Endothelial cell of umbilical vein (primary cell): Measurements from ENCODE around the gene WDR90. TPM values are rescaled to one million over a fixed set of nuclear protein-coding genes. Genes with fewer than 3 reads are reported as not detected.

ENCODE experiments used
- BruUV-seq: library from RNA; stranded (reverse); fragments of 400-500 nt; replicated peaks from 2 replicates; lab custom pipeline; 2021; lab: Mats Ljungman, UMichigan
- CTCF ChIA-PET: fragments of 300-600, 350-600 bp; sonication (Branson Sonifier 250); formaldehyde crosslinking; loops from one replicate; lab custom pipeline; 2021; ENCODE audit warnings: antibody characterized with exemption, inconsistent platforms; lab: Charles Lee
- POLR2A ChIA-PET: fragments of 300-600, 350-600 bp; sonication (Branson Sonifier 250); formaldehyde crosslinking; loops from one replicate; lab custom pipeline; 2021; ENCODE audit warnings: antibody characterized with exemption, inconsistent platforms; lab: Charles Lee
- DNase-seq: peaks from one replicate; pipeline ENCODE4 v3.0.0-alpha.2; 2011; ENCODE audit warnings: low read depth, low spot score
- FAIRE-seq: peaks from 2 replicates; lab custom pipeline; 2011; peaks lifted over from hg19 to GRCh38; lab: Jason Lieb, UNC
- H2AFZ ChIP-seq: 2 replicates; pipeline ENCODE4 v1.6.0; 2012; ENCODE audit warnings: low read depth, low read length, control low read depth, inconsistent platforms
- H3K27ac ChIP-seq: 2 replicates; pipeline ENCODE4 v1.5.1; 2011; ENCODE audit warnings: low read depth, mild to moderate bottlenecking, control low read depth, low read length, moderate library complexity; ENCODE audit not compliant: insufficient read depth
- H3K27me3 ChIP-seq, 2 experiments: 2 replicates each; pipeline versions ENCODE4 v1.6.0 to v1.6.1; 2011; ENCODE audit warnings: low read length in 2 of 2, mixed read lengths in 1 of 2; ENCODE audit not compliant: control insufficient read depth in 2 of 2, insufficient read depth in 2 of 2
- H3K36me3 ChIP-seq, 2 experiments: 2 replicates in 1 of 2; 3 replicates in 1 of 2; pipeline ENCODE4 v1.5.1; 2011; ENCODE audit warnings: low read length in 2 of 2, mild to moderate bottlenecking in 1 of 2, moderate library complexity in 1 of 2; ENCODE audit not compliant: control insufficient read depth in 2 of 2, insufficient read depth in 2 of 2; ENCODE audit errors: extremely low read depth in 1 of 2
- H3K4me1 ChIP-seq: 3 replicates; pipeline ENCODE4 v1.5.1; 2011; ENCODE audit warnings: mild to moderate bottlenecking, low read length; ENCODE audit not compliant: control insufficient read depth, insufficient read depth; ENCODE audit errors: extremely low read depth
- H3K4me2 ChIP-seq: 2 replicates; pipeline ENCODE4 v1.6.1; 2011; ENCODE audit warnings: low read length, control low read depth, mixed read lengths; ENCODE audit not compliant: insufficient read depth
- H3K4me3 ChIP-seq, 3 experiments: fragments of 200-600 bp in 1 of 3; sonication (generic), shearing (Covaris generic) in 1 of 3; replicated peaks in 1 of 3; 2 replicates each; pipeline ENCODE4 v1.5.1; 2011 to 2016; ENCODE audit warnings: control low read depth in 3 of 3, low read length in 3 of 3, mild to moderate bottlenecking in 2 of 3, inconsistent platforms in 1 of 3, low read depth in 1 of 3, moderate library complexity in 1 of 3; ENCODE audit not compliant: insufficient read depth in 1 of 3
- H3K79me2 ChIP-seq: 2 replicates; pipeline ENCODE4 v1.6.0; 2012; ENCODE audit warnings: low read length, inconsistent platforms; ENCODE audit not compliant: control insufficient read depth, insufficient read depth
- H3K9ac ChIP-seq: replicated peaks from 2 replicates; pipeline ENCODE3; 2011; ENCODE audit warnings: low read length, control low read depth; ENCODE audit not compliant: insufficient read depth; ENCODE audit errors: extremely low read depth
- H3K9me1 ChIP-seq: replicated peaks from 3 replicates; pipeline ENCODE4 v1.6.0; 2011; ENCODE audit warnings: mild to moderate bottlenecking, low read length; ENCODE audit not compliant: control insufficient read depth, insufficient read depth; ENCODE audit errors: extremely low read depth
- H3K9me3 ChIP-seq: replicated peaks from 2 replicates; pipeline ENCODE4 v1.5.1; 2012; ENCODE audit warnings: low read length, inconsistent platforms; ENCODE audit not compliant: control insufficient read depth, insufficient read depth
- H4K20me1 ChIP-seq: replicated peaks from 2 replicates; pipeline ENCODE3; 2011; ENCODE audit warnings: mild to moderate bottlenecking, low read length; ENCODE audit not compliant: control insufficient read depth, insufficient read depth; ENCODE audit errors: extremely low read depth
- CTCF ChIP-seq, 2 donors: IDR thresholded peaks; 1 replicate in 1 of 2; 2 replicates in 1 of 2; pipeline ENCODE4 v1.5.1; 2011; ENCODE audit warnings: low read length in 2 of 2, mild to moderate bottlenecking in 2 of 2, moderate library complexity in 2 of 2, control low read depth in 1 of 2, inconsistent platforms in 1 of 2, low read depth in 1 of 2; ENCODE audit not compliant: insufficient read depth in 1 of 2; ENCODE audit errors: extremely low read depth in 1 of 2
- EZH2 ChIP-seq: IDR thresholded peaks from 2 replicates; pipeline ENCODE4 v1.6.1; 2012; ENCODE audit warnings: borderline replicate concordance, low read depth, mild to moderate bottlenecking, moderate library complexity, low read length, inconsistent platforms; ENCODE audit not compliant: severe bottlenecking
- FOS ChIP-seq: IDR thresholded peaks from 2 replicates; pipeline ENCODE4 v1.6.1; 2011; ENCODE audit warnings: mild to moderate bottlenecking, low read length, moderate library complexity, borderline replicate concordance; ENCODE audit not compliant: insufficient read depth
- GATA2 ChIP-seq: IDR thresholded peaks from 2 replicates; pipeline ENCODE4 v1.7.0; 2011; ENCODE audit warnings: low read depth, mild to moderate bottlenecking, moderate library complexity, mixed read lengths, low read length; ENCODE audit not compliant: insufficient read length, insufficient read depth
- JUN ChIP-seq: IDR thresholded peaks from 2 replicates; pipeline ENCODE4 v1.6.1; 2011; ENCODE audit warnings: borderline replicate concordance, low read depth; ENCODE audit not compliant: insufficient read length, insufficient read depth
- MYC ChIP-seq: IDR thresholded peaks from one replicate; pipeline ENCODE4 v1.6.1; 2011; ENCODE audit warnings: mild to moderate bottlenecking, low read depth, low read length
- POLR2A ChIP-seq: IDR thresholded peaks from 2 replicates; pipeline ENCODE4 v1.6.1; 2012; ENCODE audit warnings: low read depth, mild to moderate bottlenecking, control low read depth, low read length
- POLR2AphosphoS5 ChIP-seq: IDR thresholded peaks from 2 replicates; pipeline ENCODE4 v1.6.1; 2012; ENCODE audit warnings: low read depth, mild to moderate bottlenecking, control low read depth, low read length, moderate library complexity; ENCODE audit not compliant: insufficient read depth
- dilution Hi-C: fragments of 300-500 bp; cut with MboI; formaldehyde crosslinking; loops from one replicate; pipeline ENCODE4 v1.15.0; 2019; ENCODE audit warnings: low sequenced_read_pairs; ENCODE audit not compliant: extremely low pct_ligation_motif_present
- intact Hi-C: fragments of 100-400 bp; cut with micrococcal nuclease; formaldehyde crosslinking; loops from one replicate; pipeline ENCODE4 v1.10.0; 2022
- polyA plus RNA-seq, 4 experiments: library from polyadenylated mRNA; depleted of rRNA in 3 of 4; stranded (reverse) in 3 of 4; unstranded in 1 of 4; fragments of >200 nt; gene quantifications; 2 replicates each; pipeline versions ENCODE4 v1.2.1 to v1.2.3, GENCODE V29; 2011 to 2012; ENCODE audit warnings: missing spikeins in 1 of 4
- total RNA-seq: library from RNA; stranded (reverse); gene quantifications from 2 replicates; pipeline ENCODE4 v1.2.3, GENCODE V29; 2021
- TF ChIP-seq, protein P1 (sequence below): IDR thresholded peaks from 2 replicates; pipeline ENCODE4 v1.6.1; 2011; ENCODE audit not compliant: insufficient read depth, insufficient read length

WDR90 gene
- total and polyA plus RNA-seq, 2 donors (not counting 3 experiments of a cell fraction or from before 2014, with no cell fraction given): 22.2 to 51.8 TPM

DNA sequence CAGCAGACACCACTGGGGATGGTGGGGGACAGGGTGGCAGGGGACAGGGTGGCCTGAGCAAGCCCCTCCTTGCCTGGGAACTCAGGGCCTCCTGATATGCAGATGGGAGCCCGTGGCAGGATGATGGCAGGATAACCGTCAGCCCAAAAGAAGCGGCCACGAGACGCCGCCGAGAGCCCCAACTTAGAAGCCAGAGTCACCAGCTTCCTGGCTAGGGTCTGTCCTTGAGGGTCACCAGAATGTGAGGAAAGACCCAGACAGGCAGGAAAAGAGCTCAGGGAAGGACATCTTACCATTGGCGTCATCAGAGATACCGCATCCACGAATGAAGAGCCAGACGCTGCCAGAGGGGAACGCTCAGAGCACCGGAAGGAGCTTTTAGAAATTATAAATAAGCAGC is 39.8 kb upstream of the WDR90 start:
- Histone ChIP-seq H3K27ac (no peak overlapping the region), H3K9me3 (no peaks in the 10 kb centered on the region), H2AFZ (no peak overlapping the region), H3K4me2 (no peak overlapping the region), H3K36me3 (no peaks in the 10 kb centered on the region), H3K9me1 (no peaks in the 10 kb centered on the region), H3K4me1 (no peaks in the 10 kb centered on the region), H3K9ac (no peak overlapping the region), H3K4me3 (no peak overlapping the region), H3K79me2 (peaks cover 1% of the 10 kb centered on the region), H3K27me3 (no peaks in the 10 kb centered on the region), H4K20me1 (no peaks in the 10 kb centered on the region)
- dilution Hi-C loops (no loop called here), intact Hi-C loops (no loop called here)
- TF ChIP-seq, protein P1, sequence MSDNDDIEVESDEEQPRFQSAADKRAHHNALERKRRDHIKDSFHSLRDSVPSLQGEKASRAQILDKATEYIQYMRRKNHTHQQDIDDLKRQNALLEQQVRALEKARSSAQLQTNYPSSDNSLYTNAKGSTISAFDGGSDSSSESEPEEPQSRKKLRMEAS: no peak
- TF ChIP-seq POLR2AphosphoS5 (no peak), EZH2 (no peak), MYC (no peak), GATA2 (no peak), FOS (no peak), POLR2A (no peak), JUN (no peak), CTCF (IDR thresholded peaks at IDR 0.05; ENCODE audit: extremely low read depth in 1 of 2, insufficient read depth in 1 of 2, low read depth in 1 of 2, low read length in 2 of 2) (no peak)
- POLR2A ChIA-PET: no interaction called here
- CTCF ChIA-PET: interaction anchor here (0.6 to 2.0 kb wide), 5 partner anchors 9 to 32 kb away, joined by 3 to 9 read pairs (median 3); partner anchors contain the start of gene RAB40C
- FAIRE-seq (no peak), DNase-seq (no peak)
- BruUV-seq: no TSS peak
